Activated T-helper 9 cell treated with anti-CD3 and anti-CD28 coated beads, Interleukin-2, amount 50 U/mL, for 16 hours (primary cell): ENCODE measurements around the gene ALG14.
"Not testable (repeated sequence)": the region's sequence is repeated elsewhere in the genome, so short reads cannot be mapped to it uniquely, and the experiment has no call there.

ENCODE experiments used
- DNase-seq: peaks from one replicate; pipeline ENCODE4 v3.0.0-alpha.2; 2020; ENCODE audit warnings: low read depth

Gene ALG14

DNA sequence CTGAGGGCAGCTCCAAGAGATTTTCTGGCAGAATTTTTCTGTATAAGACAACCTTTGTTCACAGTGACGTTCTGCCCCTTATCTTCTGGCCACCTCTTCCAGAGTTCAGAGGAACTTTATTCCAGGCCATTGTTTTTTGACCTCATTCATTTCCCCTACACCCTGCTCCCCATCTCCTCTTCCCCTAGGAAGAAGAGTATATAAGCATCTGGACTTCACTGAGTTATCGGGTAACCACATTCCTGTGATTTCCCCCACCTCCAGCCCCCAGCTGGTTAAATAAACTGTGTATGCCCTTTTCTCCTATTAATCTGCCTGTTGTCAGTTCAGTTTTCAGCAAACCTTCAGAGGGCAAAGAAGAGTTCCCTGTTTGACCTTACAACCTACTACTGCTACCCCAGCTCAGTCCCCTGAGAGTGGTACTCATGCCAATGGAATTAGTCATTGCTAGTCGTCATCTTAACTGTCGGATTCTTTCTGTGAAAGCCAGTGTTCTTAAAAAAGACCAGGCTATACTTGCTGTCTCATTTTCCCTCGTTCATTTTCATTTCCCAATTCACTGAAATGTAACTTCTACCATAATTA lies 14.3 kb upstream of the ALG14 start:
- DNase-seq: no peak

GRCh38 chr1:95085376-95085775 lies 12.6 kb upstream of the ALG14 start:
- DNase-seq: no peak

GRCh38 chr1:95084317-95085176 lies 11.8 kb upstream of the ALG14 start:
- DNase-seq: no peak

DNA sequence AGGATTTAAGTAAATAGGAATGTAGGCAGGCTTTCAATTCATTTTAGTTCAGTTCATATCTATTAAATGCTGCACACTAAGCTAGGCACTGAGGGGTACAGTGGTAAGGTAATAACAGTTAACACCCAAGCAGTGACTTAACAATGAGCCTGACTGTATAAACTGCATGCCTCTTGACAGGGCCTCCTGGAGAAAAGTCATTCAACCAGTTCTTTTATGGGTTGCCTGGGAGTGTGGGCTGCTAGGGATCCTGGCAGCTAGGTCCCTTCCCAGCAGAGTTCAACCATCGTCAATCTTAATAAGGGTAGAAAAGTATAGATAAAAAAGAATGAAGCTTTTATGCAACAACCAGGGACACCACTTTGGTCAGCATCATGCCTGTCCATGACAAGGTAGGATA lies 8.1 kb upstream of the ALG14 start:
- DNase-seq: no peak

- DNase-seq: no peak
These were observed 7.7 kb upstream of the ALG14 start for GRCh38 chr1:95080446-95080845.

- no peak for DNase-seq
These were observed 3.3 kb upstream of the ALG14 start for GRCh38 chr1:95076034-95076433.

- DNase-seq: no peak
These were observed 695 bp upstream of the ALG14 start for GRCh38 chr1:95073446-95073845.

GRCh38 chr1:95072117-95072516 lies 634 bp downstream of the ALG14 start:
- no peak for DNase-seq

GRCh38 chr1:95071539-95071938 lies 1.2 kb downstream of the ALG14 start:
- no peak for DNase-seq

- DNase-seq: no peak
These were observed 3.0 kb downstream of the ALG14 start for GRCh38 chr1:95069710-95070093.

GRCh38 chr1:95068956-95069709 lies 3.6 kb downstream of the ALG14 start:
- no peak for DNase-seq

- DNase-seq: no peak
These were observed 5.2 kb downstream of the ALG14 start for GRCh38 chr1:95067568-95067967.

GRCh38 chr1:95067062-95067461 lies 5.7 kb downstream of the ALG14 start:
- DNase-seq: no peak

GRCh38 chr1:95061445-95062006 lies 11.2 kb downstream of the ALG14 start:
- no peak for DNase-seq

DNA sequence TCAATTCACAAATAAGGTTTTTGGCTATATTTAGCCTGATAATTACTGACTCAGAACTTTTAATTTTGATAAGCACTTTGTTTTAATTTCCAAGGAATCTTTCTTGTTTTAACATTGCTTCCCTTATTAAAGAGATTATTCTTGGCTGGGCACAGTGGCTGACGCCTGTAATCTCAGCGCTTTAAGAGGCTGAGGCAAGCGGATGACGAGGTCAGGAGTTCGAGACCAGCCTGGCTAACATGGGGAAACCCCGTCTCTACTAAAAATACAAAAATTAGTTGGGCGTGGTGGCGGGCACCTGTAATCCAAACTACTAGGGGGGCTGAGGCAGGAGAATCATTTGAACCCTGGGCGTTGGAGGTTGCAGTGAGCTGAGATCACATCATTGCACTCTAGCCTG lies 13.8 kb downstream of the ALG14 start:
- no peak for DNase-seq

- no peak for DNase-seq
These were observed 15.4 kb downstream of the ALG14 start for GRCh38 chr1:95057351-95057750.

DNA sequence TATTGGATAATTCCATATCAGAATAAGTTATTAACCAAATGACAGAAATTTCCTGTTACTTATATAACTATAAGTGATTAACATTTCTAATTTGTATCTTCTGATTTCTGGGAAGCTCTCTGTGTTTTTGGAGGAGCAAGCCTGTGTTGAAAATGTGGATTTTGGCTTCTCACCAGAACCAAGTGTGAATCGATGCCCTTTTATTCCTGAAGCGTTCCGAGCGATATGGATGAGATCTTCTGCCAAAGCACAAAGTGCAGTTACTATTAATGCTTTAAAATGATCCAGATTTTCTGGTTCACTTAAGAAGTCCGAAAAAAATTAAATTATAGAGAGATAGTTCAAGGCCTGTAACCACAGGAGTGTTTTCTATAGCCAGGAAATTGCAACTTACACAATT lies 22.8 kb downstream of the ALG14 start:
- no peak for DNase-seq

DNA sequence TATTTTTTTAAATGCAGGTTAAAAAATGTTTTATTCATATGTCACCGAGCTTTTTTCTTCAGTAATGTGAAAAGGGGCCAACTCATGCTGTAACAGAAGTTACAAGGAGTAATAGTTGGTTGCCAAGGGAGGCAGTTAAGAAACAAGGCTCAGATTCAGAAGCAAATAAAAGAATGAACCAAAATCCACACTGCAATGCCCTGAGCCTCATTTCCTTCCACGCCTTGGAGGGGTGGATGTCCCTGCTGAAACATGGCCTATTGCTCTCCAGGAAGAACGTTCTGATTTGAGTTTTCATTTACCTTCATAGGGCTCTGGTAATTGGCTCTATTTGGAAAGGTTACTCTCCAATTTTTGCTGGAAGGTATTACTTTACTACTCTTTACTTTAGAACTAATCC lies 24.4 kb downstream of the ALG14 start:
- no peak for DNase-seq

- DNase-seq: not testable (repeated sequence)
These were observed 25.1 kb downstream of the ALG14 start for GRCh38 chr1:95047624-95048023.

- no peak for DNase-seq
These were observed 26.4 kb downstream of the ALG14 start for GRCh38 chr1:95046359-95046758.

- DNase-seq: peak; percentile 58
These were observed 29.4 kb downstream of the ALG14 start for GRCh38 chr1:95043141-95043980.

DNA sequence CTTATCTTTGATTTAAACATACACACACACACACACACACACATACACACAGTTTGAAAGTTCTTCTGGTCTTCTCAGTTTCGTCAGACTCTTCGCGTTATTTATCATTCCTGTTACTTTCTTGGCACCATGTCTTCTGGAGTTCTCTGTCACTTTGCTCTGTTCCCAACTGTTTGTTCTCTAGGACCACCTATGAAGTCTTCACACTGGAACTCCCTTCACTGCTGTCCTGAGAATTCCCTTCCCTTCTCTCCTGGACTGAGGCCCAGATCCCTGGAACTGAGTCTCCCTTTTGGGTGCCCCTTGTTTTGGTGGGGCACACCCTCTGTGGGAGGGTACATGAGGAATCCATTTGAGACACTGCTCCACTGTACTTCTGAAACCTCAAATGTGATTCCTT lies 30.5 kb downstream of the ALG14 start:
- DNase-seq: no peak
